ENCODE results near the gene BAG5.

Gene BAG5

GRCh38 chr14:103546652-103547454 is 15.6 kb downstream of the BAG5 start:
- DNase-seq (ENCODE audit: low spot score), result peak; percentile 85

DNA sequence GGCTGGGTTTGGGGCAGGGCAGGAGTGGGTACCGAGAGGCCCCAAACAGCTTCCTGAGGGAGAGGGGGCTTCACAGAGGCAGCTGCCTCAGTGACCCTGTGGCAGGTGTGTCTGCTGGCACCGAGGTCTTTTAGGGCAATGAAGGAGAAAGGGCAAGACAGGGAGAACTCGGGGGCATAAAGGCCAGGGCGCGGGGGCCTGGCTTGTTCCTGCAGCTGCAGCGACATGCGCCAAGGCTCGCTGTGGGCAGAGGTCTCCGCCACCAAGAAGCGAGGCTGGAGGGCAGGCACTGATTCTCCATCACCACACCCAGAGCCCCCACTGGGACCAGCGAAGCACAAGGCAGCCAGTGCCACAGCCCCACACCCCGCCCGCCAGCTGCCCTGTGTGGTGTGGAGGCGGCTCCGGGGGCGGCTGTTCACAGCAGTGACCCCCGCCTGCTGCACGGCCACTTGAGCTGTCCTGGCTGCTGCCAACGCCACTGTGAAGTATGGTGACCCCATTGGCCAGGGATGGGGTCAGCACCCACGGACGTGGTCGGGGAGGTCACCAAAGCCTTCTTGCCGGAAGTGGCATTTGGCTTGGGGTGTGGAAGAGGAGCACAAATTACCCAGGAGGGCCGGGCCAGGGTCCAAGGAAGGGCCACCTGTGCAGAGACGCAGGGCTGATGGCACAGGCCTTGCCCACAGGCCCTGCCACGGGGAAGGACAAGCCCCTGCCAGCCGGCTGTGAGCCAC is 16.4 kb downstream of the BAG5 start:
- no peak for DNase-seq (ENCODE audit: low spot score)

- DNase-seq (ENCODE audit: low spot score), result no peak
These were observed 17.1 kb downstream of the BAG5 start for GRCh38 chr14:103545219-103545914.

- no peak for DNase-seq (ENCODE audit: low spot score)
These were observed 17.9 kb downstream of the BAG5 start for GRCh38 chr14:103544388-103545218.

DNA sequence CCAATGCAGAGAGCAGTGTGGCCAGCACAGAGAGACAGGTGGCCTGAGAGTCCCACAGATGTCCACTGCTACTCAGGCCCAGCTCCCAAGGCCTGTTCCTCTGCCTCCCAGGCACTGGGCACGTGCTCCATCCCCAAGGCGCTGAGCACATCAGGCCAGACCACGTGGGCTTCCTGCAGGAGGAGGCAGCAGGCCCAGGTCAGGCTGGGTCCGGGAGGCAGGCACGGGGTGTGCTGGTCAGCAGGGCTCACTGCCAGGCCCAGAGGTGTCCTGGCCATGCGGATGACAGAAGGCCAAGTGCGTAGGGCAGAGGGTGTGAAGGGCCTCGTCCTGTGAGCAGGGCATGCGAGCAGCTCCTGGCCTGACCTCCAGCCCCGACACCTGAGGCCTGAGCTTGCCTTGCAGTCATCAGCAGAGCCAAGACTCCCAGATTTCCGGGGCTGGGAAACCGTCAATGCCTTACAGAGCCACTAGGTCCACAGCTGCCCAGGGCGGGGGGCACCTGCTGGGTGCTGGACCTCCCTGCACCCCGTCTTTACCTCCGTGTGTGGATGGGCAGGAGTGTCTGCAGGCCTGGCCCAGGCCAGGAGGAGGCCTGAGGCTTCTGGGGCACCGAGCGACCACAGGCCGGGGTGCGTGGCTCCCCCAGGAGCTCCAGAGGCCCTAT is 18.6 kb downstream of the BAG5 start:
- DNase-seq (ENCODE audit: low spot score), result no peak

- no peak for DNase-seq (ENCODE audit: low spot score)
These were observed 19.3 kb downstream of the BAG5 start for GRCh38 chr14:103543140-103543539.

- DNase-seq (ENCODE audit: low spot score), result no peak
These were observed 19.8 kb downstream of the BAG5 start for GRCh38 chr14:103542605-103543088.

- no peak for DNase-seq (ENCODE audit: low spot score)
These were observed 20.5 kb downstream of the BAG5 start for GRCh38 chr14:103541709-103542604.

GRCh38 chr14:103540821-103541708 is 21.4 kb downstream of the BAG5 start:
- no peak for DNase-seq (ENCODE audit: low spot score)

DNA sequence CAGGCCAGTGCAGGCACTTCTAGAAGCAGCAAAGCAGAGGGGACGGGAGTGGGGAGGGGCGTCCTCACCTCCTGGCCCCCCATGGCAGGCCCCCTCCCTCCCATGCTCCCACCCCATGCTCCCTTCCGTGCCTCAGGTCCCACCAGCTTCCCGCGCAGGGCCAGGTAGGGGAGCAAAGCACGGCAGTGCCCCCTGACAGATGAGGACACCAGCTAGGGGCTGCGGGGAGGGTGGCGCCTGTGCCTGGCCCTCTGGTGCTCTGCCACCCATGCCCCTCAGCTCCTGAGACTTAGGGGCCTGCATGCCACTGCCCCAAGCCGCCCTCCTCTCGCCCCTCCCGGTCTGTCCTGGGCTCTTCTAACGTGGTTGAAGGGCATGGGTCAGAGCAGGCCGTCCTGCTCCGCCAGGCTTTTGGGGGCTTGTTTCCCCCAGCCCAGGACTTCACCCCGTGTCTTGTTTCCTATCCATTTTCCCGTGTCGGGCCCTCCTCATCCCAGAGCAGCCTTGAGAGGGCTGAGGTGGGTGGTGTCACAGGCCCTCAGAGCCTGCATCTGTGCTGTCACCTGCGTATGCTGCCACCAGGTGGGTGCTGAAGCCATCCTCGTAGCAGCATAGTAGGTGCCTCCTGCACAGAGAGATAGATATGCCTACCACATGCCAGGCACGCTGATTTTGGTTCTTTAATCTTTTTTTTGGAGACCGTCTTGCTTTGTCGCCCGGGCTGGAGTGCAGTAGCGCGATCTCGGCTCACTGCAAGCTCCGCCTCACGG is 23.2 kb downstream of the BAG5 start:
- DNase-seq (ENCODE audit: low spot score), result no peak

- no peak for DNase-seq (ENCODE audit: low spot score)
These were observed 24.0 kb downstream of the BAG5 start for GRCh38 chr14:103538291-103539055.

DNA sequence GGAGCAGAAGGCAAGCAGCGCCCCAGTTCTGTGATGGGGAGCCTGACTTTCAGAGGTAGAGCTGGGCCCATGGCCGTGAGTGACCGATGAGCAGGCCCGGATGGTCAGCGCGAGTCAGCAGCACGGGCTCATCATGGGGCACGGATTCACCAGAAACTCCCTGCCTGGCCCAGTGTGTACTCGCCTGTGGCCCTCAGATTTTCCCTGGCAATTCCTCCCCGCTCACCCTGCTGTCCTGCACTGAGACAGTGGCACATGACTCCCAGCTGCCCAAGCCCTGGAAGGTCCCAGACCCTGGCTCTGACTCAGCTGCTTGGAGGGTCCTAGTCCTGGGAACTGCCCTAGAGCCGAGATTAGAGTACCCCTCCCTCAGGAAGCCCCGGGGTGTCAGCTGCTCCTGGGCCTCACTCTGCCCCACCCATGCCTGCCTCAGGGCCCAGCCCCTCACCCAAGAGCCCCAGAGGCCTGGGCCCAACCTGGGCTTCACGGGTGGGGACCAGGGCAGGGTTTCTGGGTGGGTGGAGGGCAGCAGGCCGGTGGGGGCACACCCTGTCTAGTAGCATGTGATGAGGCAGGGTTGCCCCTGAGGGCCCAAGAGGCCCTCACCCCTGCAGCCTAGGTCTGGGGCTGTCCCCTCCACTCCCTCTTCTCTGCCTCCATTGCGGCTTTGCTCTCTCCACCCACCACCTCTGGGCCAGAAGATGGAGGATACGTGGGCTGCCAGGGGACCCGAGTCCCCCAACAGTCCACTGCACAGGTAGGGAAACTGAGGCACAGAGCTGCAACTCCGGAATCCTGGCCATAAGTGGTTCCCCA is 25.1 kb downstream of the BAG5 start:
- no peak for DNase-seq (ENCODE audit: low spot score)

GRCh38 chr14:103536693-103537092 is 25.8 kb downstream of the BAG5 start:
- DNase-seq (ENCODE audit: low spot score), result no peak

DNA sequence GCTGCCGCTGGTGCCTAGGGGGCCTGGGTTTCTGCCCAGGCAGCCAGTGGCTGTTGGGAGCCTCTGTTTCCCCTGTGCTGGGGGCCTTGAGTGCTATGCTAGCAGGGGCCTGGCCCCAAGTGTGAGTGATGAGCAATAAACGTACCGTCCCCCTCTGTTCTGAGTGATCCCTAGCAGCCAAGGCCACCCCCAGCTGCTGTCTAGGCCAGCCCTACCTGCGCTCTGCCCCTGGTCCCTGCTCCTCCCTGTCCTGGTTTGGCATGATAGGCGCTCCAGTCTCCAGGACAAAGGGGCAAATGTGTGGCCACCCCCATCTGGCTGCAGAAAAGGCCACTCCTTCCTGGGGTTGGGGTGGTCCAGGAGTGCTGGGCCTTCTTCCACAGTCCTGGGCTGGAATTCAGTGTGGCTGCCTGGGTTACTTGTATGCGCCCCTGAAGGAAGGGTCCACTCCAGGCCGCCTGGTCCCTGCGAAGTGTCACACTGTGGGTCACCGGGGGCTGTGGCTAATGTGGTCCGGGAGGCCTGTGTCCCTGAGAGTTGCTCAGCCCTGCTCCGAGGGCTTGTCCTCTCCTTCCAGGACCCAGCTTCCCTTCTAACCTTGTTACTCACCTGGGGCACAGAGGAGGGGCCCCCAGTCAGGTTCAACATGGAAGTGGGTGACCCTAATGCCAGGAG is 26.4 kb downstream of the BAG5 start:
- DNase-seq (ENCODE audit: low spot score), result no peak

DNA sequence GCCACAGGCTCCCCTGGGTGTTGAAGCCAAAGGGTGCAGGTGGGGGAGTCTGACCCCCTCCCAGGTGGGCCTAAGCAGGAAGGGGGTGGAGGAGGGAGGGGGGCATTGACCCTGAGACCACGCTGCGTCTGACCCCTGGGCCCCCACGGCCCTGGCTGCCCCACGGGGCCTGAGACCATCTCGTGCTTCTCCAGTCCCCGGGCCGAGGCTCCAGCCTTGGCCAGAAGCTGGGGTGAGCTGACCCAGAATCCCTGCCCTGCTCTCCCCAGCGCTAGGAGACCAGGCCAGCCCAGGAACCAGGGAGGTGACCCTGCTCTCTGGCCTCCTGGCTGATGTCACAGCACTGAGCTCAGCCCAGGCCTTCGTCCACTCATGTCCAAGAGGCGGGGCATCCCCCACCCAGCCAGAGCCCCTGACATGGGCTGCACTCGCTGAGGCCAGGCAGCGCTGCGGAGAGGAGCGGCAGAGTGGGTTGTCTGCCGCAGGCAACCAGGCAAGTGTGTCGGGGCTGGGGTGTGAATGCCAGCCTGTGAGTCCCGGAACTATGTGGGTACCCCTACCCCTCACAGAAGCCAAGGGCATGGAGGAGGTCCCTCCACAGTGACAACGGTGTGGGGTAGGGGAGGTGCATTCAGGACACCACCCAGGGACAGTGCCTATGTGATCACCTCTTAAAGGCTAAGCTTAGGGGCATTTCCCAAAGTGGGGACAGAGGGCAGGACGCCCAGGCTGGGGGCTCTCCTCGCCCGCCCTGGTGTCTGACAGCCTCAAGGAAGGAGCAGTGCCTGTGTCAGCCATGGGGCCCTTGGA is 27.2 kb downstream of the BAG5 start:
- no peak for DNase-seq (ENCODE audit: low spot score)
